ENCODE measurements around the gene ZNF587.
A peak's percentile ranks its signal among the peaks of the same experiment; 100 is the strongest.
"Not testable (repeated sequence)": the region's sequence is repeated elsewhere in the genome, so short reads cannot be mapped to it uniquely, and the experiment has no call there.

ZNF587 gene

DNA sequence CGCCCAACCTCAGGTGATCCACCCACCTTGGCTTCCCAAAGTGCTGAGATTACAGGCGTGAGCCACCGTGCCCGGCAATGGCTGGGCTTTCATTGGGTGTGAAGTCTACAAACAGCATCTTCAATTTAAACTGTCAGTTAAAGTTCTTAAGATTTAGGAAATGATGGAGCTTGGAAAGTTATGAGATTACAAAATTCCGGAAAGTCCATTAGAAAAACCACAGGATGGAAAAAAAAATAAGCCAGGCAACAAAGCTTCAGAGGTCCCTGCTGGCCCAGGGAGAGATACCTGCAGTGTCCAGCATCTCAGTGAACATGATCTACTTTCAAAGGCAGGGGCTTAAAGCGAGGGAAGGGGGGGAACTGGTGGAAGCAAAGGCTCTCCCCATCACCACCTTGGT is 24.1 kb upstream of the ZNF587 start:
- Histone ChIP-seq H3K36me3 (ENCODE audit: control insufficient read depth in 1 of 2, insufficient read depth in 2 of 2, low read length in 2 of 2) (no peaks in the 10 kb centered on the region), H3K9me3 (ENCODE audit: control insufficient read depth in 1 of 2, low read length in 2 of 2) (no peaks in the 10 kb centered on the region), H3K4me1 (ENCODE audit: control insufficient read depth in 1 of 2, insufficient read depth in 2 of 2, low read length in 2 of 2) (peaks cover 0 to 11% of the 10 kb centered on the region in 2 donors), H3K27me3 (ENCODE audit: low read depth, low read length) (no peaks in the 10 kb centered on the region), H3K4me3 (ENCODE audit: low read depth in 1 of 2, low read length in 2 of 2) (no peak overlapping the region), H3K27ac (ENCODE audit: low read length) (no peak overlapping the region)

DNA sequence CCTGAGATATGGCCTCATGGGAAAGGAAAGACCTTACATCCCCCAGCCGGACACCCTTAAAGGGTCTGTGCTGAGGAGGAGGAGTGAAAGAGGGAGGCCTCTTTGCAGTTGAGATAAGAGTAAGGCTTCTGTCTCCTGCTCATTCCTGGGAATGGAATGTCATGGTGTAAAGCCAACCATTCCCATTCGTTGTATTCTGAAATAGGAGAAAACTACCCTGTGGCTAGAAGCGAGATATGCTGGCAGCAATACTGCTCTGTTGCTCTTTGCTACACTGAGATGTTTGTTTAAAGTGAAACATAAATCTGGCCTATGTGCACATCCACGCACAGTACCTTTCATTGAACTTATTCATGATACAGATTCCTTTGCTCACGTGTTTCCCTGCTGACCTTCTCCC is 20.3 kb upstream of the ZNF587 start:
- no peaks in the 10 kb centered on the region for H3K36me3 ChIP-seq (ENCODE audit: control insufficient read depth in 1 of 2, insufficient read depth in 2 of 2, low read length in 2 of 2)
- H3K27me3 ChIP-seq (ENCODE audit: low read depth, low read length) = no peaks in the 10 kb centered on the region
- no peaks in the 10 kb centered on the region for H3K9me3 ChIP-seq (ENCODE audit: control insufficient read depth in 1 of 2, low read length in 2 of 2)
- no peak overlapping the region for H3K27ac ChIP-seq (ENCODE audit: low read length)
- peaks cover 0 to 5% of the 10 kb centered on the region in 2 donors for H3K4me1 ChIP-seq (ENCODE audit: control insufficient read depth in 1 of 2, insufficient read depth in 2 of 2, low read length in 2 of 2)
- no peak overlapping the region for H3K4me3 ChIP-seq (ENCODE audit: low read depth in 1 of 2, low read length in 2 of 2)

DNA sequence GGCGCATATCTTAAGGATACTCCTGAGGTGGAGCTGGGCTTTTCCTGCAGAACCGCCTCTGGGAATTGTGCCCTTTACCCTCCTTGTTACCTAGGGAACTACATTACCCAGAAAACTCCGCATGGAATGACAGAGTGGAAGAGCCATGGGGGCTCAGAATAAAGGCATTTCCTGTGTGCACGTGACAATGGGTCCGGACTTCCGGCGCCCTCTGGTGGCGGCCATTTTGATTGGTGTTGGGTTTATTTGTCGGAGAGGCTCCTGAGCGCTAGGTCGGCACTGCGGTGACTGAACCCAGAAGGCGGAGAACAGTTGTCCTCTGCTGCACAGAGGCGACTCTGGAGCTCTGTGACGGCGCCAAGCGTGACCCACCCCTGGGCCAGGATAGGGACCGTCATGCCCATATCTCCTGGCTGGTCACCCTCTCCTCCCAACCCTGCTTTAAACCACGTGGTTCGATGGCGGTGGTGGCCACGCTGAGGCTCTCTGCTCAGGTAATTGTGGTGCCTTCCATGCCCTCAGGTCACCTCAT is 19.5 kb upstream of the ZNF587 start, which contains the start of gene ZNF587B:
ZNF587B (plus strand) TSS at position 229 of the 532 bp plus-strand sequence; CDS start at position 459, 230 bp downstream.
- Histone ChIP-seq H3K27me3 (ENCODE audit: low read depth, low read length) (no peaks in the 10 kb centered on the region), H3K9me3 (ENCODE audit: control insufficient read depth in 1 of 2, low read length in 2 of 2) (no peaks in the 10 kb centered on the region), H3K4me3 (ENCODE audit: low read depth in 1 of 2, low read length in 2 of 2) (peak within 1 kb of the TSS; percentile 55 to 62), H3K4me1 (ENCODE audit: control insufficient read depth in 1 of 2, insufficient read depth in 2 of 2, low read length in 2 of 2) (peaks cover 0 to 5% of the 10 kb centered on the region in 2 donors), H3K27ac (ENCODE audit: low read length) (peak within 1 kb of the TSS; percentile 40), H3K36me3 (ENCODE audit: control insufficient read depth in 1 of 2, insufficient read depth in 2 of 2, low read length in 2 of 2) (no peaks in the 10 kb centered on the region)

DNA sequence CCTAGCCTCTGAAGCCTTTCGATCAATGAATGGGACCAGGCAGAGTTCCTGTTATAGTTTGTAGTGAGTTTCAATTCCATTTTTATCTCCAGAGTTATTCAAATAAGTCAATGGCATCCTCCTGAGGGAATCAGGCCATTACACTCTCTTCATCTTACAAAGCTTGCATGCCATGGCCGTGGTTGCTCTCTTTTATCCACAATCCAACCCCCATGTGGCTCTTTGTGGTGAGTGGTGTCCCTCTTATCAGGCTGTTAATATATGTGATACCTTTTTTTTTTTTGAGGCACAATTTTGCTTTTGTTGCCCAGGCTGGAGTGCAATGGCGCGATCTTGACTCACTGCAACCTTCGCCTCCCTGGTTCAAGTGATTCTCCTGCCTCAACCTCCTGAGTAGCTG is 12.7 kb upstream of the ZNF587 start:
- not testable (repeated sequence) for H3K9me3 ChIP-seq (ENCODE audit: control insufficient read depth in 1 of 2, low read length in 2 of 2); H3K27ac ChIP-seq (ENCODE audit: low read length); H3K4me1 ChIP-seq (ENCODE audit: control insufficient read depth in 1 of 2, insufficient read depth in 2 of 2, low read length in 2 of 2); H3K4me3 ChIP-seq (ENCODE audit: low read depth in 1 of 2, low read length in 2 of 2); H3K27me3 ChIP-seq (ENCODE audit: low read depth, low read length)
- H3K36me3 ChIP-seq (ENCODE audit: control insufficient read depth in 1 of 2, insufficient read depth in 2 of 2, low read length in 2 of 2) = peaks cover 12 to 23% of the 10 kb centered on the region in 2 donors

DNA sequence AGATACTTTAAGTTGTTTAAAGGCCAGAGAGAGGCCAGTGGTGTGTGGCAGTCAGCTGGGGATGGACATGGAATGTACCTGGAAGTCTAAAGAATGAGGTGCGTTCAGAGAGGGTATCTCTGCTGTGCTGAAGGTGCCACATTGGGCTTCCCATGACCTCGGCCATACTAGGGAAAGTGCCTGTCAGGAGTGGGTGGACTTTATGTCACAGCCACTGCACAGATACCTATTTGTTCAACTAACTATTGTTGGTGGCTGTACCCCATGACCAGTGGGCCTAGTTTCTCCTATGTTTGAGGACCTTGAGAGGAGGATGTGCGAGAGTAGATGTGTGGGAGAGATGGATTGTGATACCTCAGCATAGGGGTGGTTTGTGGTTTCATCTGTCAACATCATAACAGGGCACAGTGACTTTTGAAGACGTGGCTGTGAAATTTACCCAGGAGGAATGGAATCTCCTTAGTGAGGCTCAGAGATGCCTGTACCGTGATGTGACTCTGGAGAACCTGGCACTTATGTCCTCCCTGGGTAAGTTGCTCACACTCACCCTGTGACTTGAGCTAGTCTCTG is 11.0 kb upstream of the ZNF587 start:
- peaks cover 13 to 36% of the 10 kb centered on the region in 2 donors for H3K36me3 ChIP-seq (ENCODE audit: control insufficient read depth in 1 of 2, insufficient read depth in 2 of 2, low read length in 2 of 2)
- not testable (repeated sequence) for H3K4me1 ChIP-seq (ENCODE audit: control insufficient read depth in 1 of 2, insufficient read depth in 2 of 2, low read length in 2 of 2)

GRCh38 chr19:57841122-57841763 is 8.4 kb upstream of the ZNF587 start:
- no peak overlapping the region for H3K27ac ChIP-seq (ENCODE audit: low read length)
- no peaks in the 10 kb centered on the region for H3K4me1 ChIP-seq (ENCODE audit: control insufficient read depth in 1 of 2, insufficient read depth in 2 of 2, low read length in 2 of 2)
- H3K36me3 ChIP-seq (ENCODE audit: control insufficient read depth in 1 of 2, insufficient read depth in 2 of 2, low read length in 2 of 2) = peaks cover 13 to 44% of the 10 kb centered on the region in 2 donors
- no peaks in the 10 kb centered on the region for H3K27me3 ChIP-seq (ENCODE audit: low read depth, low read length)
- no peaks in the 10 kb centered on the region for H3K9me3 ChIP-seq (ENCODE audit: control insufficient read depth in 1 of 2, low read length in 2 of 2)
- H3K4me3 ChIP-seq (ENCODE audit: low read depth in 1 of 2, low read length in 2 of 2) = no peak overlapping the region

More for the DNA sequence above, 11.0 kb upstream of the ZNF587 start:
- not testable (repeated sequence) for H3K27me3 ChIP-seq (ENCODE audit: low read depth, low read length); H3K4me3 ChIP-seq (ENCODE audit: low read depth in 1 of 2, low read length in 2 of 2); H3K9me3 ChIP-seq (ENCODE audit: control insufficient read depth in 1 of 2, low read length in 2 of 2); H3K27ac ChIP-seq (ENCODE audit: low read length)

DNA sequence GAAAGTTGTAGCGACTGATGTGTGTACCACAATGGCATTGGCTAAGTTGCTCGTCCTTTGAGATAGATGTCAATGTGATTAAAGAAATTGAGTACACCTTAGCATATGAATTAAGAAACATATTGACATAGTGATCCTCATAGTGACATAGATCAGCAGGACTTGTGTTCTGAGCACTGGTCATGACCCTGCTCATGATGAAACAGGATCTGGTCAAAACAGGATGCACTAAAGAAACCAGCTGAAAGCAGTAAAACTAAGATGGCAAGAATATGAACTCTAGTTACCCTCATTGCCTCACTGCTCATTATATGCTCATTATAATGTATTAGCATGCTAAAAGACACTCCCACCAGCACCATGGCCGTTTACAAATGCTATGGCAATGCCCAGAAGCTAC is 2.5 kb upstream of the ZNF587 start:
- H3K9me3 ChIP-seq (ENCODE audit: control insufficient read depth in 1 of 2, low read length in 2 of 2); H3K27me3 ChIP-seq (ENCODE audit: low read depth, low read length); H3K4me3 ChIP-seq (ENCODE audit: low read depth in 1 of 2, low read length in 2 of 2); H3K27ac ChIP-seq (ENCODE audit: low read length): not testable (repeated sequence)
- Histone ChIP-seq H3K36me3 (ENCODE audit: control insufficient read depth in 1 of 2, insufficient read depth in 2 of 2, low read length in 2 of 2) (peaks cover 0 to 30% of the 10 kb centered on the region in 2 donors), H3K4me1 (ENCODE audit: control insufficient read depth in 1 of 2, insufficient read depth in 2 of 2, low read length in 2 of 2) (peaks cover 3 to 17% of the 10 kb centered on the region in 2 donors)

GRCh38 chr19:57849162-57849665 is 445 bp upstream of the ZNF587 start:
- peaks cover 0 to 32% of the 10 kb centered on the region in 2 donors for H3K36me3 ChIP-seq (ENCODE audit: control insufficient read depth in 1 of 2, insufficient read depth in 2 of 2, low read length in 2 of 2)
- peak overlapping the region; percentile 76 to 78 for H3K4me3 ChIP-seq (ENCODE audit: low read depth in 1 of 2, low read length in 2 of 2)
- peaks cover 3 to 17% of the 10 kb centered on the region in 2 donors for H3K4me1 ChIP-seq (ENCODE audit: control insufficient read depth in 1 of 2, insufficient read depth in 2 of 2, low read length in 2 of 2)
- H3K27me3 ChIP-seq (ENCODE audit: low read depth, low read length); H3K27ac ChIP-seq (ENCODE audit: low read length); H3K9me3 ChIP-seq (ENCODE audit: control insufficient read depth in 1 of 2, low read length in 2 of 2): not testable (repeated sequence)

DNA sequence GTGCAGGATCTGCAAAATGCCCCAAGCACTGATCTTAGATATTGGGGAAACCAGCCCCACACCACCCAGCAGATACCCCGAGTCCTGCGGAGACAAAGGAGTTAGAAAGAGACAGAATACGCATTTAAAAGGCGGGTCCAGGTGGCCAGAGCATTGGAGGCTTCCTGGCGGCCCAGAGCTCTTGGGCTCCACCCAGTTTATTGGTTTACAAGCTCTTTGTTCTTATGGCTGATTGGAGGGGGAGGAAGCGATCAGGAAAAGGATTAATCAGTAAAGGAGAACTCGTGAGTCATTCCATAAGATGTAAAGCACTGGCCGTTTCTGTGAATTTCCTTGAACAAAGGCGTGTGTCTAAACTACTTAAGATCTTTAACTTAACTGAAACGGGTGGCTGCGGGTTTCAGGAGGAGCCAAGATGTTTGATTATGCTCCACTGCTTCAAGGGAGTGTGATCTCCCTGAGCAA is 926 bp downstream of the ZNF587 start:
- Histone ChIP-seq H3K27ac (ENCODE audit: low read length) (peak overlapping the region; percentile 67), H3K4me1 (ENCODE audit: control insufficient read depth in 1 of 2, insufficient read depth in 2 of 2, low read length in 2 of 2) (peaks cover 3 to 17% of the 10 kb centered on the region in 2 donors), H3K36me3 (ENCODE audit: control insufficient read depth in 1 of 2, insufficient read depth in 2 of 2, low read length in 2 of 2) (peaks cover under 1 to 31% of the 10 kb centered on the region in 2 donors), H3K27me3 (ENCODE audit: low read depth, low read length) (no peaks in the 10 kb centered on the region), H3K9me3 (ENCODE audit: control insufficient read depth in 1 of 2, low read length in 2 of 2) (peaks cover 0 to 4% of the 10 kb centered on the region in 2 donors), H3K4me3 (ENCODE audit: low read depth in 1 of 2, low read length in 2 of 2) (peak overlapping the region; percentile 76 to 78)

- Histone ChIP-seq H3K4me1 (ENCODE audit: control insufficient read depth in 1 of 2, insufficient read depth in 2 of 2, low read length in 2 of 2) (peaks cover 3 to 17% of the 10 kb centered on the region in 2 donors), H3K36me3 (ENCODE audit: control insufficient read depth in 1 of 2, insufficient read depth in 2 of 2, low read length in 2 of 2) (peaks cover 7 to 43% of the 10 kb centered on the region in 2 donors)
- H3K9me3 ChIP-seq (ENCODE audit: control insufficient read depth in 1 of 2, low read length in 2 of 2); H3K27me3 ChIP-seq (ENCODE audit: low read depth, low read length); H3K4me3 ChIP-seq (ENCODE audit: low read depth in 1 of 2, low read length in 2 of 2); H3K27ac ChIP-seq (ENCODE audit: low read length): not testable (repeated sequence)
These were observed 2.3 kb downstream of the ZNF587 start for GRCh38 chr19:57851812-57852603.

- H3K27ac ChIP-seq (ENCODE audit: low read length); H3K27me3 ChIP-seq (ENCODE audit: low read depth, low read length); H3K4me3 ChIP-seq (ENCODE audit: low read depth in 1 of 2, low read length in 2 of 2): not testable (repeated sequence)
- Histone ChIP-seq H3K36me3 (ENCODE audit: control insufficient read depth in 1 of 2, insufficient read depth in 2 of 2, low read length in 2 of 2) (peaks cover 11 to 56% of the 10 kb centered on the region in 2 donors), H3K4me1 (ENCODE audit: control insufficient read depth in 1 of 2, insufficient read depth in 2 of 2, low read length in 2 of 2) (peaks cover 3 to 17% of the 10 kb centered on the region in 2 donors), H3K9me3 (ENCODE audit: control insufficient read depth in 1 of 2, low read length in 2 of 2) (peaks cover 0 to 14% of the 10 kb centered on the region in 2 donors)
These were observed 4.5 kb downstream of the ZNF587 start for GRCh38 chr19:57854117-57854516.

Measured in muscle layer of duodenum (tissue), 2 donors.